ENCODE results near the gene PPP1R3E.

DNA sequence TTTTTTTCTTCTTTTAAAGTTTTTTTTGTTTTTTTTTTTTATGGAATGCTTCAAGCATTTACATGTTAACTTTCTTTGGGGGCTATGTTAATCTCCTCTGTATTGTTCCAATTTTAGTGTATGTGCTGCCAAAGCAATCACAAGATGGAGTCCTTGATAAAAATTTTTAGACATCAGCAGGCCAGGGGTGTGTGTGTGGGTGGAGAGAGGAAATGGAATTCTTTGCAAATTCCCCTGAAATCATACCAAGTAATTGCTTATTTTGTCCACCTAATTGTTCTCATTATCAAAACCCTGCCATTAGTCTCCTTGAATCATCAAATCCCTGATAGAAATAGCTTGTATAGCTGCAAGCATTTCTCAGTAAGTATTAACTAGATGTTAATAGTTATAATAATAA, 43.2 kb downstream of the PPP1R3E start:
- TF ChIP-seq, protein P1, sequence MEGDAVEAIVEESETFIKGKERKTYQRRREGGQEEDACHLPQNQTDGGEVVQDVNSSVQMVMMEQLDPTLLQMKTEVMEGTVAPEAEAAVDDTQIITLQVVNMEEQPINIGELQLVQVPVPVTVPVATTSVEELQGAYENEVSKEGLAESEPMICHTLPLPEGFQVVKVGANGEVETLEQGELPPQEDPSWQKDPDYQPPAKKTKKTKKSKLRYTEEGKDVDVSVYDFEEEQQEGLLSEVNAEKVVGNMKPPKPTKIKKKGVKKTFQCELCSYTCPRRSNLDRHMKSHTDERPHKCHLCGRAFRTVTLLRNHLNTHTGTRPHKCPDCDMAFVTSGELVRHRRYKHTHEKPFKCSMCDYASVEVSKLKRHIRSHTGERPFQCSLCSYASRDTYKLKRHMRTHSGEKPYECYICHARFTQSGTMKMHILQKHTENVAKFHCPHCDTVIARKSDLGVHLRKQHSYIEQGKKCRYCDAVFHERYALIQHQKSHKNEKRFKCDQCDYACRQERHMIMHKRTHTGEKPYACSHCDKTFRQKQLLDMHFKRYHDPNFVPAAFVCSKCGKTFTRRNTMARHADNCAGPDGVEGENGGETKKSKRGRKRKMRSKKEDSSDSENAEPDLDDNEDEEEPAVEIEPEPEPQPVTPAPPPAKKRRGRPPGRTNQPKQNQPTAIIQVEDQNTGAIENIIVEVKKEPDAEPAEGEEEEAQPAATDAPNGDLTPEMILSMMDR (IDR thresholded peaks at IDR 0.05) = no peak
- TF ChIP-seq EP300 (IDR thresholded peaks at IDR 0.05) (no peak), POLR2A (IDR thresholded peaks at IDR 0.05) (no peak)
